Astrocyte (in vitro differentiated cells and primary cell): ENCODE results near the gene TMOD1. TPM values are rescaled to one million over a fixed set of nuclear protein-coding genes. Genes with fewer than 3 reads are reported as not detected.

Experiments
- DNase-seq: peaks from one replicate; pipeline ENCODE4 v3.0.0-alpha.2; 2010; ENCODE audit warnings: low read depth
- FAIRE-seq: peaks from 2 replicates; lab custom pipeline; 2011; peaks lifted over from hg19 to GRCh38; lab: Jason Lieb, UNC
- H2AFZ ChIP-seq: 2 replicates; pipeline ENCODE4 v1.6.0; 2012; ENCODE audit warnings: low read depth, low read length, inconsistent platforms
- H3K27ac ChIP-seq: 2 replicates; pipeline ENCODE4 v1.5.1; 2011; ENCODE audit warnings: low read depth, low read length, inconsistent platforms
- H3K27me3 ChIP-seq: 2 replicates; pipeline ENCODE4 v1.6.0; 2011; ENCODE audit warnings: low read length, inconsistent platforms; ENCODE audit not compliant: insufficient read depth
- H3K36me3 ChIP-seq: 2 replicates; pipeline ENCODE4 v1.5.1; 2011; ENCODE audit warnings: low read length, inconsistent platforms; ENCODE audit not compliant: insufficient read depth
- H3K4me1 ChIP-seq: 2 replicates; pipeline ENCODE4 v1.5.1; 2011; ENCODE audit warnings: low read length, inconsistent platforms; ENCODE audit not compliant: insufficient read depth
- H3K4me2 ChIP-seq: 2 replicates; pipeline ENCODE4 v1.6.0; 2012; ENCODE audit warnings: low read length, inconsistent platforms
- H3K4me3 ChIP-seq: 2 replicates; pipeline ENCODE4 v1.5.1; 2011; ENCODE audit warnings: low read depth, mild to moderate bottlenecking, low read length, inconsistent platforms; ENCODE audit not compliant: insufficient read depth
- H3K79me2 ChIP-seq: 2 replicates; pipeline ENCODE4 v1.6.0; 2012; ENCODE audit warnings: mild to moderate bottlenecking, low read length, inconsistent platforms; ENCODE audit not compliant: insufficient read depth
- H3K9ac ChIP-seq: 2 replicates; pipeline ENCODE4 v1.6.0; 2012; ENCODE audit warnings: mild to moderate bottlenecking, low read length, inconsistent platforms
- H3K9me3 ChIP-seq: 2 replicates; pipeline ENCODE4 v1.5.1; 2012; ENCODE audit warnings: low read depth, mild to moderate bottlenecking, low read length, inconsistent platforms; ENCODE audit not compliant: insufficient read depth
- H4K20me1 ChIP-seq: 2 replicates; pipeline ENCODE4 v1.6.0; 2012; ENCODE audit warnings: low read length, inconsistent platforms; ENCODE audit not compliant: insufficient read depth
- H3K27ac Mint-ChIP-seq: one replicate; pipeline ENCODE4 v1.8.0; 2021; ENCODE audit warnings: mild to moderate bottlenecking, mixed read lengths; ENCODE audit not compliant: unreplicated experiment
- H3K27me3 Mint-ChIP-seq: one replicate; pipeline ENCODE4 v1.8.0; 2021; ENCODE audit warnings: low read depth, mixed read lengths; ENCODE audit not compliant: unreplicated experiment
- H3K36me3 Mint-ChIP-seq: one replicate; pipeline ENCODE4 v1.8.0; 2021; ENCODE audit warnings: low read depth, mixed read lengths; ENCODE audit not compliant: unreplicated experiment
- H3K4me1 Mint-ChIP-seq: one replicate; pipeline ENCODE4 v1.8.0; 2021; ENCODE audit warnings: low read depth, mixed read lengths; ENCODE audit not compliant: unreplicated experiment
- H3K4me3 Mint-ChIP-seq: one replicate; pipeline ENCODE4 v1.8.0; 2021; ENCODE audit warnings: mild to moderate bottlenecking, moderate library complexity, mixed read lengths; ENCODE audit not compliant: unreplicated experiment
- H3K9me3 Mint-ChIP-seq: one replicate; pipeline ENCODE4 v1.8.0; 2021; ENCODE audit warnings: mild to moderate bottlenecking, mixed read lengths; ENCODE audit not compliant: unreplicated experiment
- EZH2 ChIP-seq: IDR thresholded peaks from 2 replicates; pipeline ENCODE4 v1.6.1; 2012; ENCODE audit warnings: mild to moderate bottlenecking, low read length, inconsistent platforms; ENCODE audit not compliant: insufficient read depth
- total RNA-seq: library from RNA; stranded (reverse); gene quantifications from 2 replicates; pipeline ENCODE4 v1.2.1, GENCODE V29; 2021
- TF ChIP-seq, protein P1 (sequence below): IDR thresholded peaks from 2 replicates; pipeline ENCODE4 v1.5.1; 2011; ENCODE audit warnings: low read depth, mild to moderate bottlenecking, inconsistent platforms, low read length, moderate library complexity; ENCODE audit not compliant: insufficient read depth

TMOD1 gene
- total RNA-seq, 1 donor from 2014 or later, result 0.48 TPM

DNA sequence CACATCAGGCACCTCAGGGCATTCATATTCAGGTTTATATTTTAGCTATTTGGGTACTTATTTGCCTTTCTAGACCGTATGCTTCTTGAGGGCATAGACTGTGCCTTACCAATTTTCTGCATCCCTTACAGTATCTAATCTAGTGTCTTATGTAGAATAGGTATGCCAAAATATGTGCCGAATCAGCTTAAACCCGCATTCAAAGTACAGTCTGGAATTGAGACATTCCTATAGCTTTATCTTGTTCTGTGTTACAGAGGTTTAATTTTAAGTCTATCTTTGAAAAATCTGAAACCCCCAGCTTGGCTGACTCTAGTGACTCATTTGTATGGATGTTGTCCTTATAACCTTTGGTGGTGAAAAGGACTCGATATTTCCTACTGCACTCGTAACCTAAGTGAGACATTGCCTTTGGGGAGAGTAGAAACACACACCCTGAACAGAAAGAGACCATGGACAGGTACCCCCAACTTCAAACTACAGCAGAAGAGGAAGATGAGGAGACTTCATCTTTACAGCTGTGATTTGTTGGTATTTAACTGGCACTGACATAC, 27.0 kb upstream of the TMOD1 start:
- H3K4me3 Mint-ChIP-seq, result no peak overlapping the region
- no peaks in the 10 kb centered on the region for H3K79me2 ChIP-seq
- H3K27ac Mint-ChIP-seq, result no peak overlapping the region
- H3K36me3 ChIP-seq, result no peaks in the 10 kb centered on the region
- no peak overlapping the region for H3K4me3 ChIP-seq
- no peak overlapping the region for H2AFZ ChIP-seq
- H3K9ac ChIP-seq, result no peak overlapping the region
- FAIRE-seq (no peak), DNase-seq (peak; percentile 6)
- no peaks in the 10 kb centered on the region for H3K27me3 ChIP-seq
- H4K20me1 ChIP-seq, result no peaks in the 10 kb centered on the region
- H3K9me3 Mint-ChIP-seq, result no peaks in the 10 kb centered on the region
- H3K36me3 Mint-ChIP-seq, result peaks cover 6% of the 10 kb centered on the region
- no peaks in the 10 kb centered on the region for H3K4me1 ChIP-seq
- TF ChIP-seq, protein P1, sequence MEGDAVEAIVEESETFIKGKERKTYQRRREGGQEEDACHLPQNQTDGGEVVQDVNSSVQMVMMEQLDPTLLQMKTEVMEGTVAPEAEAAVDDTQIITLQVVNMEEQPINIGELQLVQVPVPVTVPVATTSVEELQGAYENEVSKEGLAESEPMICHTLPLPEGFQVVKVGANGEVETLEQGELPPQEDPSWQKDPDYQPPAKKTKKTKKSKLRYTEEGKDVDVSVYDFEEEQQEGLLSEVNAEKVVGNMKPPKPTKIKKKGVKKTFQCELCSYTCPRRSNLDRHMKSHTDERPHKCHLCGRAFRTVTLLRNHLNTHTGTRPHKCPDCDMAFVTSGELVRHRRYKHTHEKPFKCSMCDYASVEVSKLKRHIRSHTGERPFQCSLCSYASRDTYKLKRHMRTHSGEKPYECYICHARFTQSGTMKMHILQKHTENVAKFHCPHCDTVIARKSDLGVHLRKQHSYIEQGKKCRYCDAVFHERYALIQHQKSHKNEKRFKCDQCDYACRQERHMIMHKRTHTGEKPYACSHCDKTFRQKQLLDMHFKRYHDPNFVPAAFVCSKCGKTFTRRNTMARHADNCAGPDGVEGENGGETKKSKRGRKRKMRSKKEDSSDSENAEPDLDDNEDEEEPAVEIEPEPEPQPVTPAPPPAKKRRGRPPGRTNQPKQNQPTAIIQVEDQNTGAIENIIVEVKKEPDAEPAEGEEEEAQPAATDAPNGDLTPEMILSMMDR, result no peak
- no peak for TF ChIP-seq EZH2
- H3K9me3 ChIP-seq, result no peaks in the 10 kb centered on the region
- peaks cover 7% of the 10 kb centered on the region for H3K4me1 Mint-ChIP-seq
- no peak overlapping the region for H3K4me2 ChIP-seq
- H3K27ac ChIP-seq, result no peak overlapping the region
- no peaks in the 10 kb centered on the region for H3K27me3 Mint-ChIP-seq

DNA sequence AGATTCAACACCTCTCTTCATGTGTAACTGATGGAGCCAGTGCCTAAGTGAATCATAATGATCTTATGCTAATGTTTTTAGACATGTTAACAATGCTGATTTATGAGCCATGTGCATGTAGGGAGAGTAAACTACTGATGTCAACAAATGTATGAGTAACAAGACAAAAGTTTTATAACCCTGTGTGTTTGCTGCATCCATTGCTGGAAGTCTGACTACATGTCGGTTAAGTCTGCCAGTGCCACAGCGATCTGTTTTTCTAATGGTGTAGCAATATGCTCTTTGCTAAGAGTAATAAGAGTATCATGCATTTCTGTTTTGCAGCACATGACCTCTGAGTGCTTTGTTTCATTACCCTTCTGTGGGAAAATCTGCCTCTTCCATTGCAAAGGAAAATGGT, 26.4 kb upstream of the TMOD1 start:
- Histone ChIP-seq H3K4me3 (no peak overlapping the region), H2AFZ (no peak overlapping the region), H3K27me3 (no peaks in the 10 kb centered on the region), H3K9me3 (no peaks in the 10 kb centered on the region), H3K36me3 (no peaks in the 10 kb centered on the region), H3K79me2 (no peaks in the 10 kb centered on the region), H3K4me1 (no peaks in the 10 kb centered on the region), H3K27ac (no peak overlapping the region), H3K9ac (no peak overlapping the region), H4K20me1 (no peaks in the 10 kb centered on the region), H3K4me2 (no peak overlapping the region)
- H3K36me3 Mint-ChIP-seq, result peaks cover 8% of the 10 kb centered on the region
- H3K27ac Mint-ChIP-seq, result no peak overlapping the region
- peaks cover 7% of the 10 kb centered on the region for H3K4me1 Mint-ChIP-seq
- peak; percentile 3 for DNase-seq
- H3K4me3 Mint-ChIP-seq, result no peak overlapping the region
- TF ChIP-seq, protein P1, result no peak
- no peak for TF ChIP-seq EZH2
- H3K9me3 Mint-ChIP-seq, result no peaks in the 10 kb centered on the region
- FAIRE-seq, result no peak
- no peaks in the 10 kb centered on the region for H3K27me3 Mint-ChIP-seq

DNA sequence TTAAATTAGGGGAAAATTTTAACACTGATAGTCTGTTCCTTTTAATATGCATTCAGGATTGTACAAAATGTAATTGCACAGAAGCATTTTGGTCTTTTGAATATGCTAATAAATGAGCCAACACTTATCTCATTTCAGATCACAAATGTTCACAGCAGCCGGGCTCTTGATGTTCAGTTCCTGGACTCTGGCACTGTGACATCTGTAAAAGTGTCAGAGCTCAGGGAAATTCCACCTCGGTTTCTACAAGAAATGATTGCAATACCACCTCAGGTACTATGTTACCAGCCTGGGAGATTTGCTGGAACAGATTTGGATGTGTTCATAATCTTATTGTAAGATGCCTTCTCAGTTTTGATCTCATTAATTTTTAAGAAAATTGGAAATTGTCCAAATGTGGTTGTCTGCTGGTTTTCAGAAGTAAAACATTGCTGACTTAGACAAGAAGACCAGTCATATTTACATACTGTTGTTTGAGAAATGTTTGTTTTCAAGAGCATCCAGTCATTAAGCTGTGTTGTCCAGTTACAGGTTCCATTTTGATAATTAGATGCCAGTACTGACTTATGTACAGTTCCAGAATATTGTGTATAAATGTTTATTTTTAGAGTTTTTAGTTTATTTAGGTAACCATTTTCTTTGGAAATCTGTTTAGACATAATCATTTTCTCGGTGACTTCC, 23.0 kb upstream of the TMOD1 start:
- no peak for TF ChIP-seq EZH2
- TF ChIP-seq, protein P1, result no peak
- H3K27me3 Mint-ChIP-seq, result no peaks in the 10 kb centered on the region
- H4K20me1 ChIP-seq, result no peaks in the 10 kb centered on the region
- H3K79me2 ChIP-seq, result no peaks in the 10 kb centered on the region
- H3K36me3 Mint-ChIP-seq, result peaks cover 12% of the 10 kb centered on the region
- H3K4me3 Mint-ChIP-seq, result no peak overlapping the region
- H2AFZ ChIP-seq, result no peak overlapping the region
- no peaks in the 10 kb centered on the region for H3K36me3 ChIP-seq
- H3K4me1 ChIP-seq, result no peaks in the 10 kb centered on the region
- H3K9me3 Mint-ChIP-seq, result no peaks in the 10 kb centered on the region
- no peaks in the 10 kb centered on the region for H3K9me3 ChIP-seq
- H3K27me3 ChIP-seq, result no peaks in the 10 kb centered on the region
- peaks cover 7% of the 10 kb centered on the region for H3K4me1 Mint-ChIP-seq
- DNase-seq (no peak), FAIRE-seq (no peak)
- H3K27ac ChIP-seq, result no peak overlapping the region
- H3K27ac Mint-ChIP-seq, result no peak overlapping the region
- no peak overlapping the region for H3K4me3 ChIP-seq
- no peak overlapping the region for H3K9ac ChIP-seq
- H3K4me2 ChIP-seq, result no peak overlapping the region
